GM12873 (cell line): ENCODE measurements around the gene NUDT7.

Experiments
- TF ChIP-seq, protein P1 (sequence below): IDR thresholded peaks from 2 replicates; pipeline ENCODE4 v1.5.1; 2012; ENCODE audit warnings: low read depth, mild to moderate bottlenecking, moderate library complexity, low read length, control low read depth; ENCODE audit not compliant: insufficient read depth; ENCODE audit errors: missing control alignments

Gene NUDT7

GRCh38 chr16:77700846-77701245 is 21.5 kb upstream of the NUDT7 start:
- TF ChIP-seq, protein P1, sequence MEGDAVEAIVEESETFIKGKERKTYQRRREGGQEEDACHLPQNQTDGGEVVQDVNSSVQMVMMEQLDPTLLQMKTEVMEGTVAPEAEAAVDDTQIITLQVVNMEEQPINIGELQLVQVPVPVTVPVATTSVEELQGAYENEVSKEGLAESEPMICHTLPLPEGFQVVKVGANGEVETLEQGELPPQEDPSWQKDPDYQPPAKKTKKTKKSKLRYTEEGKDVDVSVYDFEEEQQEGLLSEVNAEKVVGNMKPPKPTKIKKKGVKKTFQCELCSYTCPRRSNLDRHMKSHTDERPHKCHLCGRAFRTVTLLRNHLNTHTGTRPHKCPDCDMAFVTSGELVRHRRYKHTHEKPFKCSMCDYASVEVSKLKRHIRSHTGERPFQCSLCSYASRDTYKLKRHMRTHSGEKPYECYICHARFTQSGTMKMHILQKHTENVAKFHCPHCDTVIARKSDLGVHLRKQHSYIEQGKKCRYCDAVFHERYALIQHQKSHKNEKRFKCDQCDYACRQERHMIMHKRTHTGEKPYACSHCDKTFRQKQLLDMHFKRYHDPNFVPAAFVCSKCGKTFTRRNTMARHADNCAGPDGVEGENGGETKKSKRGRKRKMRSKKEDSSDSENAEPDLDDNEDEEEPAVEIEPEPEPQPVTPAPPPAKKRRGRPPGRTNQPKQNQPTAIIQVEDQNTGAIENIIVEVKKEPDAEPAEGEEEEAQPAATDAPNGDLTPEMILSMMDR: no peak

DNA sequence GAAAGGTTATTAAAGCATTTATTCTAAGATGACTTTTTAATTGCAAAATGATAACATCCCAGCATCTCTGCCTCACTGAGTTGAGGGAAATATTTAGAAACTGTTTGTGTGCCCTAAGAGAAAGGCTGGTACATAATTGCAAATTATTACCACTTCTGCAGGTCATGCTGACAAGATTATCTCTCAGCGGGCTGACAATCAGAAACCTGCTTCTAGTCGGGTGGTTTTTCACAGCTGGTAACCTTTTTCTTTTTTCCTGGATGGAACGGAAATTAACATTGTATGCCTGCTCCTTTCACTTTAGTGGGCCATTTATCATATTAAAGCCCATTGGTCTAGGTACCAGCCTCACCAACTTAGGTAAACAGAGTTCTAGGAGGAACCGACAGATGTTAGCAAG is 17.0 kb upstream of the NUDT7 start:
- TF ChIP-seq, protein P1: no peak

DNA sequence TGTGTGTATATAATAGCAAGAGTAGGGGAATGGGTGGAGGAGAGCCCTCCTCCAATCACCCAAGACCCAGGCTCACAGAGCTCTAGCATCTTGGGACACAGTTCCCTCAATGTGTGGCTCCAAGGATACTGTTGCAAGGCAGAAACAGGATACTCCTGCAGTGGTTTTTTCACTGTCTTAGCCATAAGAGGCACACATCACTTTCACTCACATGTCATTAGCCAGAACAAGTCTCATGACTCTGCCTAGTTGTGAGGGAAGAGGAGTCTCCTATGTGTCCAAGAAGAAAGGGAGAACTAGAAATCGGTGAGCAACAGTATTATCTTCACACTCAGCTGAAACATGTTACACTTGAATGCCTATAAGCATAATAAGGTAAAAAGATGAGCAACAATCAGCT is 11.1 kb upstream of the NUDT7 start:
- TF ChIP-seq, protein P1: no peak

DNA sequence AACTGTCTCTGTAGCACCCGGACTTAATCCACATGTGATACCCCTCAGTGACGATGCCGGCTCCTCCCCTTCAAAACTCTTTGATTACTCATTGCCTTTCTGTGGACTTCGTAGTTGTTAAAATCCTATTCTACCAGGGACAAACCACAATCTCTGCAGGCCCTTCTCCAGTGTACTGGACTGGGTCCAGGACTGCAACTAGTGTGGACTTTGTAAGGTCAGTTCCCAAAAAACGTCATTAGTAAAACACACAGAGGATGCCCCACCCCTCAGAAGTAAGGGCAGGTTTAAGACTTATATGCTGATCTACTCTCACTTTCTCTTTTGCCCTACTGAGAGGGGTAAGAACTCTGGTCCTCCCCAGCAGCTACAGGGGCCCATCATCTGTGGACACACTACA is 10.5 kb upstream of the NUDT7 start:
- TF ChIP-seq, protein P1: no peak

GRCh38 chr16:77715145-77715544 is 7.2 kb upstream of the NUDT7 start:
- TF ChIP-seq, protein P1: no peak

DNA sequence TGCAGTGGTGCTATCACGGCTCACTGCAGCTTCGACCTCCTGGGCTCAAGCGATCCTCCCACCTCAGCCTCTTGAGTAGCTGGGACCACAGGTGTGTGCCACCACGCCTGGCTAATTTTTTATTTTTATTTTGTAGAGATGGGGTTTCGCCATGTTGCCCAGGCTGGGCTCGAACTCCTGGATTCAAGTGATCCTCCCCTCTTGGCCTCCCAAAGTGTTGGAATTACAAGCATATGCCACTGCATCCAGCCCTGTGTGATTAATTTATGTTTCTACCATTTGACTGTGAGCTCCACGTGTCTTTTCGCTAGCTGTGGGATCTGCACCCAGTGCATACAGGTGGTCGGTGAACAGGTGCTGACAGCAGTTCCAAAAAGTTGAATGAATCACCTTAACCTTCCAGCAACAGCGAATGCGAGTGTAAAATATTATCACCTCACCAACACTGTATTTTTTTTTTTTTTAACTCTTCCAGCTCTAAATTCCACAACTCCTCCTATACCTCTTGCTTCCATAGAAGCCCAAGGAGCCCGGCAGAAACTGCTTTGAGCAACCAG is 484 bp upstream of the NUDT7 start:
- TF ChIP-seq, protein P1: no peak

- TF ChIP-seq, protein P1: no peak
Observed at GRCh38 chr16:77723108-77723514, 797 bp downstream of the NUDT7 start.
